Dermis blood vessel endothelial cell (primary cell): ENCODE measurements around the gene SH3RF3. TPM values are rescaled to one million over a fixed set of nuclear protein-coding genes. Genes with fewer than 3 reads are reported as not detected.
A peak's percentile ranks its signal among the peaks of the same experiment; 100 is the strongest.
"Not testable (repeated sequence)": the region's sequence is repeated elsewhere in the genome, so short reads cannot be mapped to it uniquely, and the experiment has no call there.

Experiments used
- DNase-seq: peaks from one replicate; pipeline ENCODE4 v3.0.0; 2010
- total RNA-seq: library from RNA; depleted of rRNA; stranded (reverse); fragments of >200 nt; gene quantifications from 2 replicates; pipeline ENCODE4 v1.2.3, GENCODE V29; 2014

The SH3RF3 gene
- total RNA-seq, 1 donor from 2014 or later: 7.7 TPM

- no peak for DNase-seq
These were observed 30.1 kb downstream of the SH3RF3 start for GRCh38 chr2:109159096-109159495.

- no peak for DNase-seq
These were observed 31.9 kb downstream of the SH3RF3 start for GRCh38 chr2:109160714-109161440.

- not testable (repeated sequence) for DNase-seq
These were observed 33.4 kb downstream of the SH3RF3 start for GRCh38 chr2:109162367-109162766.

- peak; percentile 88 for DNase-seq
These were observed 34.0 kb downstream of the SH3RF3 start for GRCh38 chr2:109162999-109163398.

GRCh38 chr2:109164311-109164710, 35.3 kb downstream of the SH3RF3 start:
- no peak for DNase-seq

- DNase-seq: peak; percentile 93
These were observed 35.8 kb downstream of the SH3RF3 start for GRCh38 chr2:109164739-109165221.

DNA sequence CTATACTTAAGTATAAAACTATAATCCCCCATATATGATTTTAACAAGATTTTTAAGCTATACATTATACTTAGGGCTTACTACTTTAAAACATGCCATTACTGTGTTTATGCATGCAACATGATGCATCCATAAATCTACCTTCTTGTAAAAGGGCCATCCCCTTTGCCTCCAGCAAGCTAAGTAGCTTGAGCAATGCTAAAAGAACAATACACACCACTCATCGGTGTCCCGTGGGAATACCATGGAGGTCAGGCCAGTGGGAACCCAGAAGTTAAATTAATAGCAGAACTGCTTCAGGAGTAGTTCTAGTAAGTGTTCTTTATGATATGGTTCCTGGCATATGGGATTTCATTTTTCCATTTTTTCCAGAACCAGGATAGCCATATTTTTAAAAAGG, 37.8 kb downstream of the SH3RF3 start:
- DNase-seq: peak; percentile 45

DNA sequence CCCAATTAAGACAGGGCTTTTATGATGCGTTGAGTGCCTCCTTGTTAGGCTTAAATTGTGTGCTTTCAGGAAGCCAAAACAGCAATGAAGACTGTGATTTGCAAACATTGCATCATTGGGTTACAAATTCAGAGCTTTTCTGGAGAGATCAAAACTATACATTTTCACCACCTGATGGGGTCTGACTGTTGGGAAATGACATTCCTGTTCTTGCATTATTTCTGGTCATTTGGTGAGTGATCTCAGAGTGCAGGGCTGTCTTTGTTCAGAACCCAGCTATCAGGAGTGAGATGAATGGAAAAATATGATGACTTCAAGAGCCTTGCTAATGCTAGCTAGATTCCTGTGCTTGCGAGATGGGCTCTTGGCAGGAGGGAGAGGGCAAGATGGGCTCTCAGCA, 39.1 kb downstream of the SH3RF3 start:
- no peak for DNase-seq

GRCh38 chr2:109168716-109169115, 39.7 kb downstream of the SH3RF3 start:
- DNase-seq: no peak

DNA sequence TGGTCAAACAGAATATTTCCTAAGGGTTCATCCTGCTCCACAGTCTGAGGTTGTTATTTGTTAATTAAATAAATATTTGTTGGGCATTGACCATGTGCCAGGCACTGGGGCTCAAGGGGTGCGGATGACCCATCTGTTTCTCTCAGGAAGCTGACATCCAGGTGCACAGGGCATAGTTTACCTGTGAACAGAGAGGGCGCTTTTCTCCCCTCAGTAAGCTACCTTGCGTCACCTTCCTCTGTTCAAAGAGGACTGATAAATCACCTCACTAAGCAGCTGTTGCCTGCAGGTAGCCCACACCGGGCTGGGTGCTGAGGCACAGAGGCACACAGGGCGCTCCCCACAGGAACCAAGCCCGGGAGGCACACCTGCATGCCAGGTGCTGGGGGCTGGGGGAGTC, 41.6 kb downstream of the SH3RF3 start:
- no peak for DNase-seq

GRCh38 chr2:109171444-109172334, 42.7 kb downstream of the SH3RF3 start:
- peak; percentile 93 for DNase-seq

DNA sequence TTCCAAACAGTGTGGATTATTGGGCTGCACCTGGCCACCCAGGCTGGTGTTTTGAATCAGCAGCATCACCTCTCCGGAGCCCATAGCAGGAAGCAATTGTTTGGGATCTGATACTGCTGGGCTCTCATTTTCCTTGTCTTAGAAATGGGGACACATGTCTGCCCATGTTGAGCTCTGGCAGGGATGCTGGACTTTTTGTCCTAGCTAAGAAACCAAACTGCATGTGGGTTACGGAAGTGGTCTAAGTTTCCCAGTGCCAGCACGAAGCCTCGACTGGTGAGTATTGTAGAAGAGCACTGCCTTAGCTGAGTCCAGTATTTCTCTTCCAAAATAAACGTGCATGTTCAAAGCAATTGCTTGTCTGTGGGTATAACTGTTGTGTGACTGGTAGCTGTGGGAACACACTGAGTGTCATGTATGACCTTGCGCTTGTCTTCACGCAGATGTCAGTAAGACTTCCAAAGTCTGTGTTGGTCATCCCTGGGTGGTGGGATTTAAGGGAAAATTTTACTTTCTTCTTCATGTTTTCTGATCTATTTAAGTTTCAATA, 43.6 kb downstream of the SH3RF3 start:
- DNase-seq: peak; percentile 26

GRCh38 chr2:109173311-109174171, 44.5 kb downstream of the SH3RF3 start:
- peak; percentile 79 for DNase-seq

GRCh38 chr2:109174214-109174613, 45.2 kb downstream of the SH3RF3 start:
- peak; percentile 37 for DNase-seq

DNA sequence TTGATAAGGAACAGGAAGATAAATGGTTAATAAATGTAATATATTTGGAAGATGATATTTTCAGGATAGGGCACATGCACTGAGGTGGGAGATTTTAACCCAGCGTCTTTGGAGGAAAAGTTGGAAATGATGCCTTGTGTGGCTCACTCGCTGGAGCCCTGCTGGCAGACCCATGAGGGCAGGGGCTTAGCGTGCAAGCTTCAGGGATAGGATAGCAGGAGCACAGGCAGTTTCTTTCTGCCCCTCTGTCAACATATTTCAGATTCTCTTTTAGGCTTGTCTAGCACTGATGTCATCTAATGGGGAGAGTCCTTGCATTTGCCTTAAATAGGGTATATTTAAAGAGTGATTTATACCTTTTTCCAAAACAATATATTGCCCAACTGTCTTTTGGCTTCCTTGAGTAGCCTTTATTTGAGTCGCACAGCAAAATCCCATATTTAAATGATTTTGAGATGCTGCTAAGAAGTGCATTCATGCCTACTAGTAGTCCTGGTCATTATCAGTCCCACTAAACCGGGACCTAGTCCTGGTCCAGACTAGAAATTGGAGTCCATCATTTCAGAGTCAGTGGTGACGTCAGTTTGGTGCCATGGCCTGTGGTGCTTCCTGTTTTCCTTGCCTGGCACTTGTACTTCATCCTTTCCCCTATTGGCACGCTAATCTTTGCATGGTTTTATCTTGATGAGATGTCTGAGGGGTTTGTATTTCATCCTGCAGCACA, 45.8 kb downstream of the SH3RF3 start:
- DNase-seq: no peak

DNA sequence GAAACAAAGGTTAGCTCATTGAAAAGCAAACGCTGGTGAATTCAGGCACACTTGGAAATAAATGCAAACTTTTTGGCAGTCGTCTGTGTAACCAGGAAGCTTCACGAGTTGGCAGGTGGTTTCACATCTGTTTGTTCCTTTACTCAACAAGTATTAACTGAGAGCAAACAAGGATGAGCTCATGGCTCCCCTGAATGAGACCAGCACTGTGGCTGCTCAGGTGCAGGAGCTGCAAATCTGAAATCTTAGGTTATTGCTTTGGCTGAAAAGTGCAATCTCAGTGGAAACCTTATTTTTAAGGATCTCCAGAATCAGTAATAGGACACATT, 46.3 kb downstream of the SH3RF3 start:
- DNase-seq: peak; percentile 56

- peak; percentile 51 for DNase-seq
These were observed 47.9 kb downstream of the SH3RF3 start for GRCh38 chr2:109176928-109177327.

DNA sequence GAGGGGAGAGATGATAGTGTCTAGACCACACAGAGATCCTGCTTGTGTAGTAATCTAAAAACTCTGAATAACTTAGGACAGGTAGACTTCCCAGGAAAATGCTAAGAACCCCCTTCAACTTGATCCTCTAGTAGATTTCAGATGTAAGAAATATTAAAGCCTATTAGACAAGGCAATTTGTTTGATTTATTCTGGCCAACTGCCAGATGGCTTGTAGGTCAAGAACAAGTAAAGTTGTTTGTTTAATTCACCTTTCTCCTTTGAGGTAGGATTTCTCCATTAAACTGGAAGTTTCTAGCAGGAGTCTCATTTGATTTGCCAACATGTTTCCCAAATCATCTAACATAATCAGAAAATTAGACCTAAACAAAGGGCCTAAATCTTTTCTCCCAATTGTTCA, 48.6 kb downstream of the SH3RF3 start:
- peak; percentile 32 for DNase-seq

GRCh38 chr2:109178968-109179367, 50.0 kb downstream of the SH3RF3 start:
- peak; percentile 60 for DNase-seq

DNA sequence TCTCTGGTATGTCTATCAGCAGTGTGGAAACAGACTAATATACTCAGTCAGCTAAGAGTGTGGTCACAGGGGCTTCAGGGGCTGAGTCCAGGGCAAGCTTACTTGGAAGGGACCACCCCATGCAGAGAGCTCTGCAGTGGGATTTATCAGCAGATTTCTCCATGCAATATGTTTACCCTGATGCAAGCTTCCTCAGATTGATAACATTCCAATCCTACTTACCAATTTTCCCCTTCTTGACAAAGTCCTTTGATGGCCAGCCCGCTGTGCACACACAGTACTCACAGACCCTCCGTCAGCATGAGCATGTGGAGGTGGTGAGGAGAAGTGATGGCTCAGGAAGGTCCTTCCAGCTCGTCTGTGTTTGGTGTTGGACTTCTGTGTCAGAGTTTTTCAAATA, 51.8 kb downstream of the SH3RF3 start:
- peak; percentile 19 for DNase-seq

DNA sequence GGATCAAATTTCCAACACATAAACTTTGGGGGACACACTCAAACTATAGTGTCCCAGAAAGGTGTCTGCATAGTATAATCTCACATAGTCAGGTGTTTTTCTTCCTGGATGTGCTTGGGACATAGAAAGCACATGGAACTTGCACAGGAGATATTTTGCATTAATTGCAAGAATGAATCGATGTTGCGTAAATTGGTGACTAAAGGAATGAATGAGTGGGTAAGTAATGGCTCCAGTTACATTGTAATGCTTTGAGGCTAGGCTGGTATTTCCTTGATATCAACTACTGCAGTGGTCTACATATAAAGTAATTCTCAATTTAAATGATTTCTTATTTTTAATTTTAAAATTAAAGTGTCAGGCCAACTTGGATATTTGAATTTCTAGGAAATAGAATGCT, 53.4 kb downstream of the SH3RF3 start:
- no peak for DNase-seq

DNA sequence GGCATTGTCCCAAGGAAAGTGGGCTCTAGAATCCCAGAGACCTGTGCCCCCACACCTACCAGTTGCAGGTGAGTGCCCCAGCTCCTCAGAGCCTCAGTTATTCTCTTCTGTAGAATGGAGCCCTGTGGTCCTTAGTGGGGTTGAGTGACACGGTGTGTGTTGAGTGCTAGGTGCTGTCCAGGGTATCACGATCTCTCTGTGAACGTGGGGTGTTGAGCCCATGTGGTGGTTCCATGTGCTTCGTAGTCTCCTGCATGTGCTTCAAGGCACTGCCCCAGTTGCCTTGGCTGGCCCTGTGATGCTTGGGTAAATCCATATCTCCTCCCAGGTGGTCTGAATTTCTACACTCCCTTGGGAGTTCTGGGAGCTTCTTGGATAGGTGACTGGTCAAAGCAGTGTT, 54.9 kb downstream of the SH3RF3 start:
- no peak for DNase-seq
